Transverse colon (tissue), 3 donors: ENCODE measurements around the gene PAK6.

Experiments
- POLR2A ChIP-seq: fragments of 450-650 bp; IDR thresholded peaks from one replicate; pipeline ENCODE4 v1.6.1; 2016; ENCODE audit warnings: antibody characterized with exemption, mild to moderate bottlenecking, moderate library complexity
- TF ChIP-seq, protein P1 (sequence below), 5 experiments: fragments of 200-600 bp in 3 of 5; fragments of 450-650 bp in 2 of 5; sonication (generic) in 3 of 5; IDR thresholded peaks; 1 replicate in 2 of 5; 2 replicates in 3 of 5; pipeline ENCODE4 v1.5.1; 2016 to 2017; ENCODE audit warnings: antibody characterized with exemption in 5 of 5, inconsistent platforms in 3 of 5, mild to moderate bottlenecking in 2 of 5, moderate library complexity in 1 of 5

DNA sequence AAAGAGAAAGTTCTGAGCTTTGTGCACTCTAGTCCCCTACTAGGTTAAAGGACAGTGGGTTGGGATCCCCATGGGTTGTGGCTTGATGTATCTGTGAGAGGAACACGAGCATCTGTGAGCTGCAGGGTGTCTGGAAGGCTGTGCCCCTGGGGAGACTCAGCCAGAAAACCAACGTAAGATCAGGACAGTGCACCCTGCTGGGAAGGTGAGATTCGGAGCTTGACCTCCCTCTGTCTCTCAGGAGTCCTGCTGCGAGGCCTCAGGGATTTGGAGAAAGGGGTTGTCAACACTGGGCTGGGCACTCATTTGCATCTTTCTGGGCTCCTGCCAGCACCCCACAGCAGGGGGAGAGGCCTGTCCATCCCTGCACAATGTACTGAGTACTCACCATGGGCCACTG, 28.8 kb downstream of the PAK6 start:
- TF ChIP-seq, protein P1, sequence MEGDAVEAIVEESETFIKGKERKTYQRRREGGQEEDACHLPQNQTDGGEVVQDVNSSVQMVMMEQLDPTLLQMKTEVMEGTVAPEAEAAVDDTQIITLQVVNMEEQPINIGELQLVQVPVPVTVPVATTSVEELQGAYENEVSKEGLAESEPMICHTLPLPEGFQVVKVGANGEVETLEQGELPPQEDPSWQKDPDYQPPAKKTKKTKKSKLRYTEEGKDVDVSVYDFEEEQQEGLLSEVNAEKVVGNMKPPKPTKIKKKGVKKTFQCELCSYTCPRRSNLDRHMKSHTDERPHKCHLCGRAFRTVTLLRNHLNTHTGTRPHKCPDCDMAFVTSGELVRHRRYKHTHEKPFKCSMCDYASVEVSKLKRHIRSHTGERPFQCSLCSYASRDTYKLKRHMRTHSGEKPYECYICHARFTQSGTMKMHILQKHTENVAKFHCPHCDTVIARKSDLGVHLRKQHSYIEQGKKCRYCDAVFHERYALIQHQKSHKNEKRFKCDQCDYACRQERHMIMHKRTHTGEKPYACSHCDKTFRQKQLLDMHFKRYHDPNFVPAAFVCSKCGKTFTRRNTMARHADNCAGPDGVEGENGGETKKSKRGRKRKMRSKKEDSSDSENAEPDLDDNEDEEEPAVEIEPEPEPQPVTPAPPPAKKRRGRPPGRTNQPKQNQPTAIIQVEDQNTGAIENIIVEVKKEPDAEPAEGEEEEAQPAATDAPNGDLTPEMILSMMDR (IDR thresholded peaks at IDR 0.05): no peak
- TF ChIP-seq POLR2A: no peak
